Mammary epithelial cell (primary cell): Measurements from ENCODE around the gene HAS3.

Experiments used
- EZH2 ChIP-seq: IDR thresholded peaks from 2 replicates; pipeline ENCODE4 v1.6.1; 2012; ENCODE audit warnings: low read length, inconsistent platforms, borderline replicate concordance
- TF ChIP-seq, protein P1 (sequence below), 2 donors: IDR thresholded peaks in 1 of 2; conservative IDR thresholded peaks in 1 of 2; 2 replicates each; pipeline ENCODE4 v1.5.1; 2011 to 2012; ENCODE audit warnings: inconsistent platforms in 2 of 2, low read length in 2 of 2, mild to moderate bottlenecking in 2 of 2, control low read depth in 1 of 2, low read depth in 1 of 2; ENCODE audit not compliant: insufficient read depth in 1 of 2; ENCODE audit errors: extremely low read depth in 1 of 2

DNA sequence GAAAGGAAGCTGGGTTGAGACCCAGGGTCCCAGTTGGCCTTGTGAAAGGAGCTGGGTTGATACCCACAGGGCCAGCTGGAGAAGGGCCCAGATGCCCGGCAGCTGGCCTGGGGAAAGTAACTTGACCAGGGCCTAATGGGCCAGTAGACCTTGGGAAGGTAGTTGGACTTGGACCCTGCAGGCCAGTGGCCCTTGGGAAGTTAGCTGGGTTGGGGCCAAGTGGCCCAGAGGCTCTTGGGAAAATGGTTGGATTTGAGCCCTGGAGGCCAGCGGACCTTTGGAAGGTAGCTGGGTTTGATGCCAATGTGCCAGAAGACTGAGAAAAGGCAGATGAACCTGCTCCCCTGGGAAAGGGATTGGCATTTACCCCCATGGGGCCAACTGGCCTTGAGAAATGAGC lies 13.5 kb downstream of the HAS3 start:
- TF ChIP-seq, protein P1, sequence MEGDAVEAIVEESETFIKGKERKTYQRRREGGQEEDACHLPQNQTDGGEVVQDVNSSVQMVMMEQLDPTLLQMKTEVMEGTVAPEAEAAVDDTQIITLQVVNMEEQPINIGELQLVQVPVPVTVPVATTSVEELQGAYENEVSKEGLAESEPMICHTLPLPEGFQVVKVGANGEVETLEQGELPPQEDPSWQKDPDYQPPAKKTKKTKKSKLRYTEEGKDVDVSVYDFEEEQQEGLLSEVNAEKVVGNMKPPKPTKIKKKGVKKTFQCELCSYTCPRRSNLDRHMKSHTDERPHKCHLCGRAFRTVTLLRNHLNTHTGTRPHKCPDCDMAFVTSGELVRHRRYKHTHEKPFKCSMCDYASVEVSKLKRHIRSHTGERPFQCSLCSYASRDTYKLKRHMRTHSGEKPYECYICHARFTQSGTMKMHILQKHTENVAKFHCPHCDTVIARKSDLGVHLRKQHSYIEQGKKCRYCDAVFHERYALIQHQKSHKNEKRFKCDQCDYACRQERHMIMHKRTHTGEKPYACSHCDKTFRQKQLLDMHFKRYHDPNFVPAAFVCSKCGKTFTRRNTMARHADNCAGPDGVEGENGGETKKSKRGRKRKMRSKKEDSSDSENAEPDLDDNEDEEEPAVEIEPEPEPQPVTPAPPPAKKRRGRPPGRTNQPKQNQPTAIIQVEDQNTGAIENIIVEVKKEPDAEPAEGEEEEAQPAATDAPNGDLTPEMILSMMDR (conservative IDR thresholded peaks at IDR 0.05 in 1 of 2, IDR thresholded peaks at IDR 0.05 in 1 of 2; ENCODE audit: extremely low read depth in 1 of 2, insufficient read depth in 1 of 2, low read depth in 1 of 2, low read length in 2 of 2) = no peak
- no peak for TF ChIP-seq EZH2
